ENCODE data around the gene BPIFB3. TPM values are rescaled to one million over a fixed set of nuclear protein-coding genes. Genes with fewer than 3 reads are reported as not detected.

The BPIFB3 gene
- total RNA-seq, 1 experiment from 2014 or later = not detected

DNA sequence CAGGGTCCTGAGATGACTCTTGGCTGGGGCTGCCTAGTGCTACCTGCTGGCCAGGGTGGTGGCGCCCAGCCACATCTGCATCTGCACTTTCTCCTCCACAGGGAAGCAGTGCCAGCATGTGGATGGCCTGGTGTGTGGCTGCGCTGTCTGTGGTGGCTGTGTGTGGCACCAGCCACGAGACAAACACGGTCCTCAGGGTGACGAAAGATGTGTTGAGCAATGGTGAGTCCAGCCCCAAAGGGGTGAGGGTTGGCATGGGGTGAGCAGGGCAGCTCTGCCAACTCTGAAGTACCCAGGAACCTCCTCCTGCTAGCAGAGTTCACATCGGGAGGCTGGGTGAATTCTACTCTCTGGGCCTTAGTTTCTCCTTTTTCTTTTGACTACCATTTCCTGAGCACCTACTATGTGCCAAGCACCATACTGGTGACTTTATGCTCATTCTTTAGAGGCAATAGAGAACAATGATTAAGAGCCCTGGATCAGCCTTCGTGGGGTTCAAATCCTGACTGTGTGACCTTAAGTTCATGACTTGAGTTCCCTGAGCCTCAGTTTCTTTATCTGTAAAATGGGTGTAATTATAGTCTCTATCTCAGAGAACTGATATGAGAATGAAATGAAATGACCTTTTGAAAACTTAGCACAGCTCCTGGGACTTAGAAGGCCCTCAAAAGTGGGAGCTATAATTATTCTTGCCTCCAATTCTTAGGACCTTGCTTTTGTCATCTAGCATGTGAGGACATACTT lies 27.9 kb downstream of the BPIFB3 start (continued):
- TF ChIP-seq, protein P1, sequence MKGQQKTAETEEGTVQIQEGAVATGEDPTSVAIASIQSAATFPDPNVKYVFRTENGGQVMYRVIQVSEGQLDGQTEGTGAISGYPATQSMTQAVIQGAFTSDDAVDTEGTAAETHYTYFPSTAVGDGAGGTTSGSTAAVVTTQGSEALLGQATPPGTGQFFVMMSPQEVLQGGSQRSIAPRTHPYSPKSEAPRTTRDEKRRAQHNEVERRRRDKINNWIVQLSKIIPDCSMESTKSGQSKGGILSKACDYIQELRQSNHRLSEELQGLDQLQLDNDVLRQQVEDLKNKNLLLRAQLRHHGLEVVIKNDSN (CRISPR knock-in tag; IDR thresholded peaks at IDR 0.05) = no peak
- TF ChIP-seq, protein P2, sequence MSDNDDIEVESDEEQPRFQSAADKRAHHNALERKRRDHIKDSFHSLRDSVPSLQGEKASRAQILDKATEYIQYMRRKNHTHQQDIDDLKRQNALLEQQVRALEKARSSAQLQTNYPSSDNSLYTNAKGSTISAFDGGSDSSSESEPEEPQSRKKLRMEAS (CRISPR knock-in tag; IDR thresholded peaks at IDR 0.05) = no peak
- TF ChIP-seq, protein P3, sequence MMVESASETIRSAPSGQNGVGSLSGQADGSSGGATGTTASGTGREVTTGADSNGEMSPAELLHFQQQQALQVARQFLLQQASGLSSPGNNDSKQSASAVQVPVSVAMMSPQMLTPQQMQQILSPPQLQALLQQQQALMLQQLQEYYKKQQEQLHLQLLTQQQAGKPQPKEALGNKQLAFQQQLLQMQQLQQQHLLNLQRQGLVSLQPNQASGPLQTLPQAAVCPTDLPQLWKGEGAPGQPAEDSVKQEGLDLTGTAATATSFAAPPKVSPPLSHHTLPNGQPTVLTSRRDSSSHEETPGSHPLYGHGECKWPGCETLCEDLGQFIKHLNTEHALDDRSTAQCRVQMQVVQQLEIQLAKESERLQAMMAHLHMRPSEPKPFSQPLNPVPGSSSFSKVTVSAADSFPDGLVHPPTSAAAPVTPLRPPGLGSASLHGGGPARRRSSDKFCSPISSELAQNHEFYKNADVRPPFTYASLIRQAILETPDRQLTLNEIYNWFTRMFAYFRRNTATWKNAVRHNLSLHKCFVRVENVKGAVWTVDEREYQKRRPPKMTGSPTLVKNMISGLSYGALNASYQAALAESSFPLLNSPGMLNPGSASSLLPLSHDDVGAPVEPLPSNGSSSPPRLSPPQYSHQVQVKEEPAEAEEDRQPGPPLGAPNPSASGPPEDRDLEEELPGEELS (CRISPR knock-in tag; IDR thresholded peaks at IDR 0.05) = no peak
- TF ChIP-seq EMX1 (CRISPR knock-in tag; IDR thresholded peaks at IDR 0.05) = no peak

DNA sequence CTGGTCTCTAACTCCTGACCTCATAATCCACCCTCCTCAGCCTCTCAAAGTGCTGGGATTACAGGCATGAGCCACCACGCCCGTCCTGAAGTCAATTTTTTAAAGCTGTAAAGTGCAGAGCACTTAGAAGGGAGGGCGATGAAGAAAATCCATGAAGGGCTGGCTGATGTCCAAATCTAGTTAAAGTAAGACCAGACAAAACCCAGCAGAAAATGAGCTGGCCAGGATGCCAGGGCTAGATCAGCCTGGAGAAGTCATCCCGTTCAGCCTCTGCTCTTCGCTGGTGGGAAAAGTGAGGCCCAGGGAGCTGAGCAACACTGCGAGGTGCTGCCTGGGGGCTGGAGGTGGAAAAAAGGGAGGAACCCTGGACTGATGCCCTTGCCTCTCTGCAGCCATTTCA lies 28.8 kb downstream of the BPIFB3 start:
- no peak for DNase-seq (ENCODE audit: low spot score)
- Mint-ChIP-seq H3K9me3 (no peaks in the 10 kb centered on the region), H3K4me3 (no peak overlapping the region), H3K4me1 (no peaks in the 10 kb centered on the region), H3K27me3 (ENCODE audit: low read depth) (no peaks in the 10 kb centered on the region), H3K36me3 (no peaks in the 10 kb centered on the region), H3K27ac (no peak overlapping the region)
- TF ChIP-seq, protein P3 (CRISPR knock-in tag; IDR thresholded peaks at IDR 0.05) = no peak
- TF ChIP-seq CREB1 (CRISPR knock-in tag; IDR thresholded peaks at IDR 0.05) (no peak), HMGA2 (CRISPR knock-in tag; IDR thresholded peaks at IDR 0.05) (no peak), KAT7 (CRISPR knock-in tag; IDR thresholded peaks at IDR 0.05; ENCODE audit: borderline replicate concordance) (no peak)
- TF ChIP-seq, protein P4, sequence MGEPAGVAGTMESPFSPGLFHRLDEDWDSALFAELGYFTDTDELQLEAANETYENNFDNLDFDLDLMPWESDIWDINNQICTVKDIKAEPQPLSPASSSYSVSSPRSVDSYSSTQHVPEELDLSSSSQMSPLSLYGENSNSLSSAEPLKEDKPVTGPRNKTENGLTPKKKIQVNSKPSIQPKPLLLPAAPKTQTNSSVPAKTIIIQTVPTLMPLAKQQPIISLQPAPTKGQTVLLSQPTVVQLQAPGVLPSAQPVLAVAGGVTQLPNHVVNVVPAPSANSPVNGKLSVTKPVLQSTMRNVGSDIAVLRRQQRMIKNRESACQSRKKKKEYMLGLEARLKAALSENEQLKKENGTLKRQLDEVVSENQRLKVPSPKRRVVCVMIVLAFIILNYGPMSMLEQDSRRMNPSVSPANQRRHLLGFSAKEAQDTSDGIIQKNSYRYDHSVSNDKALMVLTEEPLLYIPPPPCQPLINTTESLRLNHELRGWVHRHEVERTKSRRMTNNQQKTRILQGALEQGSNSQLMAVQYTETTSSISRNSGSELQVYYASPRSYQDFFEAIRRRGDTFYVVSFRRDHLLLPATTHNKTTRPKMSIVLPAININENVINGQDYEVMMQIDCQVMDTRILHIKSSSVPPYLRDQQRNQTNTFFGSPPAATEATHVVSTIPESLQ (CRISPR knock-in tag; IDR thresholded peaks at IDR 0.05) = no peak
- TF ChIP-seq, protein P2 (CRISPR knock-in tag; IDR thresholded peaks at IDR 0.05) = no peak
- no peak for ATAC-seq
- POLR2A ChIA-PET = no interaction called here
- CTCF ChIA-PET = no interaction called here

DNA sequence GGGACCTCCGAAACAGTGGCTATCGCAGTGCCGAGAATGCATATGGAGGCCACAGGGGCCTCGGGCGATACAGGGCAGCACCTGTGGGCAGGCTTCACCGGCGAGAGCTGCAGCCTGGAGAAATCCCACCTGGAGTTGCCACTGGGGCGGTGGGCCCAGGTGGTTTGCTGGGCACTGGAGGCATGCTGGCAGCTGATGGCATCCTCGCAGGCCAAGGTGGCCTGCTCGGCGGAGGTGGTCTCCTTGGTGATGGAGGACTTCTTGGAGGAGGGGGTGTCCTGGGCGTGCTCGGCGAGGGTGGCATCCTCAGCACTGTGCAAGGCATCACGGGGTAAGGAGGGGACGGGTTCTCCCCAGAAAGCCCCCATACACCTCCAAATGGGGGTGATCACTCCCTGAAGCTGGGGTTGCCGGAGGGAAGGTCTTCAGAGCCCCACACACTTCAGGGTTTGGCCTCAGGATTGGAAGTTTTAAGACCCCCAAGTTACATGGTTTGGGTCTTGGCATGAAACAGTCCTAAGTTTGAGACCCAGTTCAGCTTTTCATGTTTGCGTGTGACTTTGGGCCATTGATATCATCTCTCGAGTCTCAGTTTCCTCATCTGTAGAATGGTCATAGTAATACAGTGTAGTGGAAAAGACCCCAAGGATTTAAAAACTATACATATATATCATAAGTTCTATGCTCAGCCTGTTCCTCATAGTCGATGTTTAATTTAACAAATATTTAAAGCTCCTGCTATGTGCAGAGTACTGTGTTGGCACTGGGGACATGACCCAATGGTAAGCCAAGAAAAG lies 30.0 kb downstream of the BPIFB3 start:
- Mint-ChIP-seq H3K27me3 (ENCODE audit: low read depth) (no peaks in the 10 kb centered on the region), H3K4me3 (no peak overlapping the region), H3K36me3 (no peaks in the 10 kb centered on the region), H3K4me1 (no peaks in the 10 kb centered on the region), H3K9me3 (no peaks in the 10 kb centered on the region), H3K27ac (no peak overlapping the region)
- ATAC-seq = no peak
- POLR2A ChIA-PET = no interaction called here
- CTCF ChIA-PET = no interaction called here
- DNase-seq (ENCODE audit: low spot score) = no peak
- TF ChIP-seq, protein P5, sequence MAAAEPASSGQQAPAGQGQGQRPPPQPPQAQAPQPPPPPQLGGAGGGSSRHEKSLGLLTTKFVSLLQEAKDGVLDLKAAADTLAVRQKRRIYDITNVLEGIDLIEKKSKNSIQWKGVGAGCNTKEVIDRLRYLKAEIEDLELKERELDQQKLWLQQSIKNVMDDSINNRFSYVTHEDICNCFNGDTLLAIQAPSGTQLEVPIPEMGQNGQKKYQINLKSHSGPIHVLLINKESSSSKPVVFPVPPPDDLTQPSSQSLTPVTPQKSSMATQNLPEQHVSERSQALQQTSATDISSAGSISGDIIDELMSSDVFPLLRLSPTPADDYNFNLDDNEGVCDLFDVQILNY (CRISPR knock-in tag; IDR thresholded peaks at IDR 0.05) = no peak
- TF ChIP-seq, protein P6, sequence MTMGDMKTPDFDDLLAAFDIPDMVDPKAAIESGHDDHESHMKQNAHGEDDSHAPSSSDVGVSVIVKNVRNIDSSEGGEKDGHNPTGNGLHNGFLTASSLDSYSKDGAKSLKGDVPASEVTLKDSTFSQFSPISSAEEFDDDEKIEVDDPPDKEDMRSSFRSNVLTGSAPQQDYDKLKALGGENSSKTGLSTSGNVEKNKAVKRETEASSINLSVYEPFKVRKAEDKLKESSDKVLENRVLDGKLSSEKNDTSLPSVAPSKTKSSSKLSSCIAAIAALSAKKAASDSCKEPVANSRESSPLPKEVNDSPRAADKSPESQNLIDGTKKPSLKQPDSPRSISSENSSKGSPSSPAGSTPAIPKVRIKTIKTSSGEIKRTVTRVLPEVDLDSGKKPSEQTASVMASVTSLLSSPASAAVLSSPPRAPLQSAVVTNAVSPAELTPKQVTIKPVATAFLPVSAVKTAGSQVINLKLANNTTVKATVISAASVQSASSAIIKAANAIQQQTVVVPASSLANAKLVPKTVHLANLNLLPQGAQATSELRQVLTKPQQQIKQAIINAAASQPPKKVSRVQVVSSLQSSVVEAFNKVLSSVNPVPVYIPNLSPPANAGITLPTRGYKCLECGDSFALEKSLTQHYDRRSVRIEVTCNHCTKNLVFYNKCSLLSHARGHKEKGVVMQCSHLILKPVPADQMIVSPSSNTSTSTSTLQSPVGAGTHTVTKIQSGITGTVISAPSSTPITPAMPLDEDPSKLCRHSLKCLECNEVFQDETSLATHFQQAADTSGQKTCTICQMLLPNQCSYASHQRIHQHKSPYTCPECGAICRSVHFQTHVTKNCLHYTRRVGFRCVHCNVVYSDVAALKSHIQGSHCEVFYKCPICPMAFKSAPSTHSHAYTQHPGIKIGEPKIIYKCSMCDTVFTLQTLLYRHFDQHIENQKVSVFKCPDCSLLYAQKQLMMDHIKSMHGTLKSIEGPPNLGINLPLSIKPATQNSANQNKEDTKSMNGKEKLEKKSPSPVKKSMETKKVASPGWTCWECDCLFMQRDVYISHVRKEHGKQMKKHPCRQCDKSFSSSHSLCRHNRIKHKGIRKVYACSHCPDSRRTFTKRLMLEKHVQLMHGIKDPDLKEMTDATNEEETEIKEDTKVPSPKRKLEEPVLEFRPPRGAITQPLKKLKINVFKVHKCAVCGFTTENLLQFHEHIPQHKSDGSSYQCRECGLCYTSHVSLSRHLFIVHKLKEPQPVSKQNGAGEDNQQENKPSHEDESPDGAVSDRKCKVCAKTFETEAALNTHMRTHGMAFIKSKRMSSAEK (CRISPR knock-in tag; IDR thresholded peaks at IDR 0.05; ENCODE audit: borderline replicate concordance) = no peak
- no peak for TF ChIP-seq ZNF263 (CRISPR knock-in tag; IDR thresholded peaks at IDR 0.05; ENCODE audit: low read depth)
- TF ChIP-seq ESRRA (CRISPR knock-in tag; IDR thresholded peaks at IDR 0.05; ENCODE audit: borderline replicate concordance) = no peak
- no peak for TF ChIP-seq ZNF138 (CRISPR knock-in tag; conservative IDR thresholded peaks at IDR 0.05)
- TF ChIP-seq, protein P7, sequence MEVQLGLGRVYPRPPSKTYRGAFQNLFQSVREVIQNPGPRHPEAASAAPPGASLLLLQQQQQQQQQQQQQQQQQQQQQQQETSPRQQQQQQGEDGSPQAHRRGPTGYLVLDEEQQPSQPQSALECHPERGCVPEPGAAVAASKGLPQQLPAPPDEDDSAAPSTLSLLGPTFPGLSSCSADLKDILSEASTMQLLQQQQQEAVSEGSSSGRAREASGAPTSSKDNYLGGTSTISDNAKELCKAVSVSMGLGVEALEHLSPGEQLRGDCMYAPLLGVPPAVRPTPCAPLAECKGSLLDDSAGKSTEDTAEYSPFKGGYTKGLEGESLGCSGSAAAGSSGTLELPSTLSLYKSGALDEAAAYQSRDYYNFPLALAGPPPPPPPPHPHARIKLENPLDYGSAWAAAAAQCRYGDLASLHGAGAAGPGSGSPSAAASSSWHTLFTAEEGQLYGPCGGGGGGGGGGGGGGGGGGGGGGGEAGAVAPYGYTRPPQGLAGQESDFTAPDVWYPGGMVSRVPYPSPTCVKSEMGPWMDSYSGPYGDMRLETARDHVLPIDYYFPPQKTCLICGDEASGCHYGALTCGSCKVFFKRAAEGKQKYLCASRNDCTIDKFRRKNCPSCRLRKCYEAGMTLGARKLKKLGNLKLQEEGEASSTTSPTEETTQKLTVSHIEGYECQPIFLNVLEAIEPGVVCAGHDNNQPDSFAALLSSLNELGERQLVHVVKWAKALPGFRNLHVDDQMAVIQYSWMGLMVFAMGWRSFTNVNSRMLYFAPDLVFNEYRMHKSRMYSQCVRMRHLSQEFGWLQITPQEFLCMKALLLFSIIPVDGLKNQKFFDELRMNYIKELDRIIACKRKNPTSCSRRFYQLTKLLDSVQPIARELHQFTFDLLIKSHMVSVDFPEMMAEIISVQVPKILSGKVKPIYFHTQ (CRISPR knock-in tag; IDR thresholded peaks at IDR 0.05) = no peak

Data from WTC11 (cell line).